ENCODE results near the gene RALB.
"Not testable (repeated sequence)": the region's sequence is repeated elsewhere in the genome, so short reads cannot be mapped to it uniquely, and the experiment has no call there.

The RALB gene

DNA sequence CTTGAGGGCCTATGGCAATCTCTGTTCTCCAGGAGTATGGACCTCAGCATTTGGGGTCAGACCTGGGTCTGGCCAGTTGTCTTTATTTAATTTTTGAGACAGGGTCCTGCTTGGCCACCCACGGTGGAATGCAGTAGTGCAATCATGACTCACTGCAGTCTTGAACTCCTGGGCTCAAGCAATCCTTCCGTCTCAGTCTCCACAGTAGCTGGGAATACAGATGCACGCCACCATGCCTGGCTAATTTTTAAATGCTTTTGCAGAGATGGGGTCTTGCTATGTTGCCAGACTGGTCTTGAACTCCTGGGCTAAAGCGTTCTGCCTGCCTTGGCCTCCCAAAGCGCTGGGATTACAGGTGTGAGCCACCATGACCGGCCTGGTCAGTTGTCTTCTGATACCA lies 46.9 kb downstream of the RALB start:
- no peak for DNase-seq

DNA sequence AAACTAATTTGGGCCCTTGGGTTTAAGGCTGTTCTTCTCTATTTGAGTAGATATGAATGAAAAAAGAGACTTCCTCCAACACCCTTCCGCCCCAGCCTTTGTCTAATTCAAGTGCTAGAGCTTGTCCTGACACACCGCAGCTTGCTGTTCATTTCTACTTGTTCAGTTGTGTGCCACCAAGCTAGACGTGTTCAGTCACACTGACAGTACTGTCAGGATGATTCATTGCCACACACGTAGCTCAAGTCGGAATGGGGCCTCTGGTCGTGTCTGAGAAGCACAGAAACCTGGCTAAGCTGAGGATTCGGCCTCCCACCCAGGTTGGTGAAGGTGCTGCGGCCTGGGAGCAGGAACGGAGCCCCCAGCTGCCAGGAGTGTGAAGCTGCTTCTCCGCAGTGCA lies 47.7 kb downstream of the RALB start:
- DNase-seq = no peak

DNA sequence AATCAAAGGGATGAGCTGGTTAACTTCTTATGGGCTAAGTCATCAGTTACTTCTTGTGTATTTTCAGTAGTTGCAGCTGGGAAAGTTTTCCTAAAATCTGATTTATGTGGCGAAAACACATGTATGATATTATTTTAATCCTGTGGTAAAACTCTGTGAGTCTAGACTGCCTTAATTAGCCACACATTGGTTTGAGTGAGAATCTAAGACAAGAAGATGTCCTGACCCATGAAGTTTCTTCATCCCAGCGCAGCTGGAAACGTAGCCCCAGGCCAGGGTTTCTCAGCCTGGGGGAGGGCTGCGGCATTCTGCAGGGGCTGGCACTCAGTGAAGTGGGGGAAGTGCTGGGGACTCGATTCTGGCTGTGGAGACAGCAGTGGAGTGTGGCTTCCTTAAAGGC lies 48.6 kb downstream of the RALB start:
- no peak for DNase-seq

DNA sequence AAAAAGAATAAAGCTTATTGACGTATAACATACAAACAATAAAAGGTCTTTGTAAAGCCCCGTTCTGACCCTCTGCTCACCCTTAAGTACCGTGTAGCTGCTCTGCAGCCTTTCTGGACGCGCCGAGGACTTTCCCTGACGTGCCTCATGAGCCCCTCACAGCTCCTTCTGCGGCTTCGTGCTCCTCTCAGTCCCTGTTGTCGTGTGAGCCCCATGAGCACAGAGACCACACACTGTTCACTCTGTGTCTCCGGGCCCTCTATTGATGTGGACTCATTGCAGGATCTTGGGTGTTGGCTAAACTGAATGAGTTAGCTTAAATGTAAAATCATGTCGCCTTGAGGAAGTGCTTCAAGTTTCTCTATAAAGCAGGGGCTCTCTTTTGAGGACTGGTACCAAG lies 49.6 kb downstream of the RALB start:
- DNase-seq = no peak

DNA sequence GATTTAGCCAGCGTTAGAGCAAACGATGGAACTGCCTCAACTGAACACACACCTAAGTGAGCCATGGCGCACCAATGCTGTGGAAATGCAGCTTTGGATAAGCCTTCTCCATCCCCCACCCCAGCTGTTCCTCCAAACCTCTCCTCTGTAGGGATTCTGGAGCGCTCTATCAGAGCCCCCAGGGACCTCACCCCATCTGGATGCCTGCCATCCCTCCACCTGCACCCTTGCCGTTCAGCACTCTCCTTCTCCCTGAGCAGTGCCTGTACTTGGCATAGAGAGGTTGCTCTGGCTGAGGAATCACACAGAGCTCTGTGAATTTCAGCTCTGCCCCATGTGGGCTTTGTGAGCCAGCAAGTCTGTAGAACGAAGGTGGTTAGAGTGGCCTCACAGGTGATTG lies 50.5 kb downstream of the RALB start:
- DNase-seq = no peak

DNA sequence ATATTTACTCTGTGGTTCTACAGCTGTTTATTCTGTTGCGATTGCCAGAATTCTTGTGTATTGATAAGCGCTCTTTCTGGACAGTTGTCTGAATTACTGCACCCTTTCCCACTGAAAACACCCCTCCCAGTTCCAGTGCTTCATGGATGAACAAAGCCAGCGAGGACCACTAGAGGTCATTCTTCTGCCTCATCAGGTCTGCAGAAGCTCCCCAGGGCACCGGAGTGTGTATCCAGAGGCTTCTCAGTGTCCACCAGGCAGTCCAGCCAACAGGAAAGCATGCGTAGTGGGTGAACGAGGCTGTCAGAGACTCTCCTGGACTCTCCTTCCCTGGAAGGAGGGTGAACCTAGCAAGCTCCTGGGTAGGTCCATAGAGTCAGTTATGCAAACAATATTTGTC lies 52.6 kb downstream of the RALB start:
- DNase-seq = no peak

DNA sequence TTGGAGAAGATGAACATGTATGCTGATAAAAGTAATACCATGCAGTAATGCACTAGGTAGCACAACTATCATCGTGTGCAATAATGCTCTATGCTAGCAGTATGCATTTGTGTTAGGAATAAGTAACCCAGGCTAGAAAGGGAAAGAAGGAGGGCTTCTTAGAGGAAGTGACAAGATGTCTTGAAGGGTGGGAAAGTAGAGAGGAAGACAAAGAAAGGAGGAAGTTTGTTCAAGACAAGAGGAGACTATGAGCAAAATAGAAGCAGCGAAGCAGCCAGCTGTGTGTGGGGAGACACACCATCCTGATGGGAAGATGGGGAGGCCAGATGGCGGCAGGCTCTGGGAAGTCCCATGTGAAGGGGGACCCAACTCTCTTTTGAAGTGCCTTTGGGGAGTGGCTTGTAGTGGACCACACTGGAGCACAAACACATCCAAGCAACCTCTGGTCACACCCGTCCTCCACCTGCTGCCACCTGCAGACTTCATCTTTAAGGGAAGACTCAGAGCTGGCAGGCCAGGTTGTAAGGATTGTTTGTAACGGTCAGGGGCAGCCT lies 53.4 kb downstream of the RALB start:
- no peak for DNase-seq

DNA sequence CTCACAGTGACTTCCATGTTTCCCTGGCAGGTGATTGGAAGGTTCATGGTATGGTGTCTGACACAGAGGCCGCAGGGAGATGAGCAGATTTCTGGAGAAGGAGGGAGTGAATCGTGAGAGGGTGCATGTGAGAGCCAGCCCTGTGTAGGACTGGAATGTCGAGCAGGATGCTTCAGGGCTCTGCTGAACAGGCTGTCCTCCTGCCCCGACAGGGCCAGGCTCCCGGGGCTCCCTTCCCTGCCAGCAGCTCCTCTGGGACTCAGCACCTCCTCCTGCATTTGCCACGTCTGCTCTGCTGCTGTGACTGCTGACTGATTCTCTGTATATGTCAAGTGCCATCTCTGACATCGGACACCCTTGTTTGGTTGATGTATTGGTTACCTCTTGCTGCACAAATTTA lies 54.8 kb downstream of the RALB start:
- no peak for DNase-seq

DNA sequence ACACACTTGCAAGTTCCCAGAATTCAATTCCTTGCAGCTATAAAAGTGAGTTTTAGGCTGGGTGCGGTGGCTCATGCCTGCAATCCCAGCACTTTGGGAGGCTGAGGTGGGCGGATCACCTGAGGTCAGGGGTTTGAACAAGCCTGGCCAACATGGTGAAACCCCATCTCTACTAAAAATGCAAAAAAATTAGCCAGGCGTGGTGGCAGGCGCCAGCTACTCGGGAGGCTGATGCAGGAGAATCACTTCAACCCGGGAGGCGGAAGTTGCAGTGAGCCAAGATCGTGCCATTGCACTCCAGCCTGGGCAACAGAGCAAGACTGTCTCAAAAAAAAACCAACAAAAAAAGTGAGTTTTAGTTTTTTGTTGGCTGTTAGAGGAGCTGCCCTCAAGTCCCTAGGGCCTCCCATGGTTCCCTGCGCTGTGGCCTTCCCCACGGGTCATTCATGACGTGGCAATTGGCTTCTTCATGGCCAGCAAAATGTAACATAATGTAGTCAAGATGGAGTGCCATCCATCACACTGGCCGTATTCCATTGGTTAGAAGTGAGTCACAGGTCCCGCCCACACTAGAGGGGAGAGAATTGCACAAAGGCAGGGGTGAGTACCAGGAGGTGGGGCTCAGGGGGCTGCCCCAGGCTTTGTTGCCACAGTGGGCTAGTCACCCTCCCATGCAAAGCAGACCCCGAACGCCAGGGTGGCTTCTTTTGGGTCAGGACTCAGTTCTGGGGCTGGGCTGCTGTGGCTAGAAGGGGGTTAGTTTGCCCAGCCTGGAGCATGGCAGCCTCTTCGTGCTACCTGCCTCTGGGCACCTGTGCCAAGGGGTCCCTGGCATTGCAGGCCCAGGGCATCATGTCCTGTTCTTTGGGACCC lies 55.6 kb downstream of the RALB start:
- no peak for DNase-seq

DNA sequence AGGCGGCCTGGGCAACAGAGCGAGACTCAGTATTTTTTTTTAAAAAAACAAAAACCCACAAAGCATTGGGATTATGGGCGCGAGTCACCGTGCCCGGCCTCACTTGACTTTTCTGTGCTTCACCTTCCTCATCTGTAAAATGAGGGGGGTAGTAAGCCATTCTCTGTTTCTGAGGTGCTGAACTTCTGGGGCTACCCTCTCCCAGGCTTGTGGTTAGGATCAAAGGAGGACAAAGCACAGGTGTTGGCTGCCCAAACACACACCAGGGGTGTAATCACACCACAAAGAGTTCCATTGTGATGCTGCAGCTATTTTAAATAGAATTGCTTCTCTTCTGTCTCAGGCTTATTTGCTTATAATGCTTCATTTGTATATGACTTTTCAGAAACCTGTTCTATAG lies 57.5 kb downstream of the RALB start:
- DNase-seq = no peak

DNA sequence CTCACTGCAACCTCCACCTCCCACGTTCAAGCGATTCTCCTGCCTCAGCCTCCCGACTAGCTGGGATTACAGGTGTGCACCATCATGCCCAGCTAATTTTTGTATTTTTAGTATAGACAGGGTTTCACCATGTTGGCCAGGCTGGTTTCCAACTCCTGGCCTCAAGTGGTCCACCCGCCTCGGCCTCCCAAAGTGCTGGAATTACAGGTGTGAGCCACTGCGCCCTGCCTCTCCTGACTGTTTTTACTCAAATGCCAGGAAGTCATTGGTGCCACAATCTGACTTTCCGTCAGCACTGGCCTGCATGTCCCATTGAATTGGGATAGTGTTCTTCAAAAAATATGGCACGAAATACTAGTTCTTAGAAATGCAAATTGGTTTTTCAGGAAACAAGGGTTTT lies 58.2 kb downstream of the RALB start:
- DNase-seq = not testable (repeated sequence)

DNA sequence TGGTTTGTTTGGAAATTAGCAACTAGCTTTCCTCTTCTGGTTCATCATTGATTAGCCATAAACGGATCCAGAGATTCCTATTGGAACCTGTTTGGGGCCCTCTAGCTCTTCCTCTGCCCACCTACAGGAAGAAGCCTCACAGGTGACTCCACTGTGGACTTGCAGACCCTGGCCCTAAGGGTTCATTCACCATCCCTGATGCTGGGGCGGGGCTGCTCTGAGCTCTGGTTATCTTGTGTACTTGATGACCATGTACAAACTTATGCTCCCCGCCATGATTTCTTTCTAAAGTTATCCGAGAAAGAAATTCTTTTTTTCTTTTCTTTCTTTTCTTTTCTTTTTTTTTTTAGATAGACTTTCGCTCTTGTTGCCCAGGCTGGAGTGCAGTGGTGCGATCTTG lies 59.4 kb downstream of the RALB start:
- DNase-seq = no peak

DNA sequence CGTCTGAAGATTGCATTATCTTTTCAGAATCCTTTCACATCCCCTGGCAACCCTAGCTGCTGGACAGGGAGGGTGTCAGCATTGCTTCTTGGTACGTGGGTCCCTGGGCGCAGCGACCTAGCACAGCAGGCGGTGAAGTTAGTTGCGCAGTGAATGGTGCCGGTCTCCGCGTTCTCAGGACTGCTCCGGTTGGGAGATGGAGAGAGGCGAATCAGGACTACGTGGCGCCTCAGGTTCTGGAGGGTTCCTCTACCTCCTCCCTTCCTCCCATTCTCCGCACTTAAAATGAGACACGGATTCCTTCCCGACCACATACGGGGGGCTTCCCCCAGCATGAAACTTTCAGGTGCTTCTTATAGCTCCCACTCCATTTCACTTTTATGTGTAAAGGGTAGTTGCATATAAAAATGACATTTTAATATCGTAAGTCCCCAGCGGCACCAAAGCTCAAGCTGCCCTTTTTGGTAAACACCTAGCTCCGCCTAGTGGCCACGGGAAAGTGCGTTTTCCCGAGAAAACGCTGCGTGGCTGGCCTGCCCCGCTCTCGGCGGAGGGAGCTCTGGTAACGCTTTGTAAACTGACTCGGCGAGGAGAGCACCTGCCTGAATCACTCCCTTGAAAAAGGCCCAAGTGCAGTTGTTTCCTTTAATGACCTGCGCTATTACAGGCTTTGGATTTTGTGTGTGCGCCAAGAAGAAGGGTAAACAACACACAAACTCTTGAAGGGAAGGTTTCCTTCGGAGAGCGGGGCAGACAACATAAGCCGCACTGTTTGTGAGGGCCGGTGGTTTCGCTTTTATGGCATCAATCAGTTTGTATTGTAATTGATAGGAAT lies 60.4 kb downstream of the RALB start:
- DNase-seq = peak; percentile 76

DNA sequence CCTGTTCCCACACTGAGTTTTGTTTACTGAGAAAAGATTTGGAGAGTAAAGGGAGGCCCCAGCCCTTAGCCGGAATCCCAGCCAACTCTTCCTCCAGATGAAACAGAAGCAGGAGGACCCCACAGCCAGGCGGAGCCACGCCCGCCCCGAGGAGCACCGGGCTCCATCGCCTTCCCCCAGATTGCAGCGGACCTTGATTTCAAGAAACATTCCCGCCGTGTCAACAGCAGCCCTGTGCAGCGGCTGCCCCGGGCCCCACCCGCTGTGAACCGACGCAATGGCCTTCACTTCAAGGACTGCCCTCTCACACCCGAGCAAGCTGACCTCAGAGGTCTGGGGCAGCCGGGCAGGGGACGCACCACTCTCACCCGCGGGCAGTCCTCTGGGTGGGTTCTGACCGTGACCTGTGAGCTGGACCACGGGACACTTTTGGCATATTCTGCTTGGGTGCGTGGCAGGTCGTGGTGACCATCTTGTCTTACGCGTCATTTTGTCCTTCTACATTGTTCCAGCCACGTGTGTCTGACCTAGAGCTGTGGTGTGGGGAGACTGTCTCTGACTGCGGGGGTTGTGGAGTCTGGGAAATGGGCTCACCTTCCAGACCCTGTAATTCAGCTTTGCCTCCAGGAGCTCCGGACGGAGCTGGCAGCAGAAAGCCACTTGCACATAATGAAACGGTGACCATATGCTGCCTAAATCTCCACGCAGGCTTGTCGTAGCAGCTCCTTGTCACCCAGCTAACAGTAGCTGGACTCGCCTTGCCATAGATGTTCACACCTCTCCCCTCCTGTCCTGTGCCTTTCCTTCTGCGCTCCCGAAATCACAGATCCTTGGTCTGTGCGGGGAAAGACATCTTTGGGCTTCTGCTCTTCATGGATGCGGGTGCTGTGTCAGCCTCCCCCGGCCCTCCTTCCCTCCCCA lies 61.3 kb downstream of the RALB start:
- no peak for DNase-seq

DNA sequence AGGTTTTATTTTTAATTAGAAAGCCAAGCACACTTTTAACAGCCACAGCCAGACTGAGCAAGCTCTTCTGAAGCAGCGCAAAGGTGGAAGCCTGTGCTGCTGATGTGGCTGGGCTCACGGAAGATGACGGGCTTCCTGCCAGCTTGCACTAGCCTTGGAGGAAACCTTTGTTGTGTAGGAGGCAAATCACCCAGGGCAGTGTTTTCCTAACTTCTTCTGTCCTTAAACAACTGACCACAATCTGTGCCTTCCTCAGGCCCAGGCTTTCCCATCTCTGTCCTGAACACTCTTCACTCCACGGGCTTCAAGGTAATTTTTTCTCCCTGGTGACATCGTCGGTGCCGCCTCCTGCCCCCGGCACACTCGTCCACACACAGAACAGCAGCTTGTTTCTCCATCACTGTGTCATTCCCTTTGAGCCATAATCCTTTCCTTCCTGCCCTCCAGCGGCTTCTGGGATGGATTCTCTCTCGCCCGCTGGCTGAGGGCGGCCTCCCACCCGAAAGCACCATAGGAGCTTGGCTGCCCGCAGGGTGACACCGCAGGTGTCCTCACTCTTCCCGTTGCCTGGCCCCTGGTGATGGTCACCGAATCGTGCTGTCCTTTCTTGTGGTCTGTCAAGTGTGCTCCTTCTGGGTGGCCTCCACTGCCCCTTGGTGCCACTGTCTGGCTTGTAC lies 62.2 kb downstream of the RALB start:
- DNase-seq = peak; percentile 5

DNA sequence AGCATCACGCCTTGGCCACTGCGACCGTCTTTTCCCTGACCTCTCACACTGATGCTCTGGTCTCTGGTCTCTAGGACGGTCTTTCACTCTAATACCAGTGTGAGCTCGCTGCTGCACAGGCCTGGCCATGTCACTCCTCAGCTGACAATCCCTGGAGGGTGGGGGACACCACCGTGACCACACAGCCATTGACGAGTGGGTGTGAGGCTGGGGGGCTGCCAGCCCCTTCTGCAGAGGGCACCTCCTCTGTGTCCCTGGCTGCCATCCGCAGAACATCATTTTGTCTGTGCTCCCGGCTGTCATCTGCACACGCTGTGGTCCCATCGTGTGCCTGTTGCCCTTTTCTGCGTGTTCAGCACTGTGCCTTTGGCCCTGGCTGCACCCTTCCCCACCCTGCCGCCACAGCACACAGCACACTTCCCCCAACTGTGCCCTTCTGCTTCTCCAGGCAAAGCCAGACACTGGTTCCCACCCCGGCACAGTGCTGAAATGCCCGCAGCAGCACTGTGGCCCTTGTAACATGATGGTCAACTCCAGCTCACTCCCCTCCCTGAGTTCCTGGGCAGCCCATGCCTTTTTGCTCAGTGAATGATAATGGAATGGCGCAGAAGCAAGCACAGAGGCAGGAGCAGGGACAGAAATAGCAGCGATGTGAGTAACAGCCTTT lies 62.8 kb downstream of the RALB start:
- DNase-seq = no peak

DNA sequence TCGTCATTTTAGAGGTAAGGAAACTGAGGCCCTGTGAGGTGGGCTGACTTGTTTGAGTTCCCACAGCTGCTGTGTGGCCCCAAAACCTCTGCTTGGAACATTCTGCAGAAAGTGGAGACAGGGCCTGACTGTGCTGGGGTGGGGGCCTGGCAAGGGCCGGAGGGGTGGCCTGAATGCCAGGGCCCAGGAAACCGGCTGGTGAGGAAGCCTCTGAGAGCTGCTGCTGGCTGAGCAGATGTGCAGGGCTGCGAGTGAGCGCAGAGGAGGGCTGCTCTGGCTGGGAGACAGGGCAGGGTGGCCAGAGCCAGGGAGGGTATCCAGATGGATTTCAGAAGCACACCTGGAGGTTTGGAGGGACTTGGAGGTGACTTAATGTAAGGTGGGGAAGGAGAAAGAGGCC lies 63.4 kb downstream of the RALB start:
- DNase-seq = no peak

DNA sequence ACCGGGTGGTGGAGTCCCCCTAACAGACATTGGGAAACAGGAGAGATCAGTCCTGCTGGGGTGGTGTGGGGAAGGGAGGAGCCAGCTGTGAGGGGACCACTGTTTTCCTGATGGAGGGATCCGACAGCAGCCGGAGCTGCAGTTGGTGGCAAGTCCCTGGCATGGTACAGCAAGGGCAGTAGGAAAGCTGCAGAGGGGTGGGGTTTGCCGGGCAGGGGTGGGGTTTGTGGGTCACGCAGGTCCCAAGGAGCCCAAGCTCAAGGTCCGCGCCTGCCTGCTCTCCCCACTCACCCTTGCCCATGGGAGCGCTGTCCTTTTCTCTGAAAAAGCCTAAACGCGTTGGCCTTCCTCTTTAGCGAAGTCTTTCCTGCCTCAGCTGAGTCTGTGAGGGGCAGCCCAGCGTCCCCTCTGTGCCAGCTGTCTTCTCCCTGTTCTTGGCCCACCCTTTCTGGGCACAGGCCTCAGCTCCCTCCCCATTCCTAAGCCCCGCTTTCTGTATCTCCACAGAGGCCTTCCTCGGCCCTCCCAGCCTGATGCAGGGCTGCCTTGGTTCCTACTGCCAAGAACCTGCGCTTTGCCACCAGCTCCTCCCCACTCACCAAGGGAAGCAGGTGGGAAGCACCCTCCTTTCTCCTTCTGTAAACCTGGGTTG lies 64.0 kb downstream of the RALB start:
- no peak for DNase-seq

DNA sequence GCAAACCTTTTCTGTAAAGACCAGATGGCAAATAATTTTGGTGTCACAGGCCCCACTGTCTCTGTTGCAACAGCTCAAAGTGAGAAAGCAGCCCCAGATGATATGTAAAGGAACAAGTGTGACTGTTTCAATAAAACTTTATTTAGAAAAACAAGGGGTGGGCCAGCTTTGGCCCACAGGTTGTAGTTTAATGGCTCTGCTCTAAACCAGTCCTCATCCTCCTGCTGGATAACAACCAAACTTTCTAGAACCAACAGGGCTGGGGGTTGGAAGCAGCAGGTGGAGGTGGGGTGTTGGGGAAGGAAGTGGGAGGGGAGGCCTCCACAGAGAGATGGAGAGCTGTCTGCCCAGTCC lies 64.5 kb downstream of the RALB start:
- DNase-seq = no peak

DNA sequence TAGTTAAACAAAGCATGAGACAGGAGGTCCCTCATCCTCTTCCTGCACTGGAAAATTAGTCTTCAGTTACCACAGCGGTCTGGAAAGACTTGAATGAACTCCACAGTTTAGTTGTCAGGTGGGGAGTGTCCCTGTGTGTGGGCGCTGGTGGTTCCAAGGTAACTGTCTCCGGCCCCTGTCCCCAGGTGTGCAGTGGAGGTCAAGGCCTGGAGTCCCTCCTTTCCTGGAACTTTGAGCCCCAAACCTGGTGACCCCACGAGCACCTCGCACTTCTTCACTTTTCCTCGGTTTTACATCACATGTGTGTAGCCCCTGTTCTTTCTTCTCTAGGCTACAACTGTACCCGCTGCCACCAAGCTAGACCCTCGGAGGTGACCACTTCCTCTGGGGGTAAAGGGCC lies 65.3 kb downstream of the RALB start:
- DNase-seq = no peak

DNA sequence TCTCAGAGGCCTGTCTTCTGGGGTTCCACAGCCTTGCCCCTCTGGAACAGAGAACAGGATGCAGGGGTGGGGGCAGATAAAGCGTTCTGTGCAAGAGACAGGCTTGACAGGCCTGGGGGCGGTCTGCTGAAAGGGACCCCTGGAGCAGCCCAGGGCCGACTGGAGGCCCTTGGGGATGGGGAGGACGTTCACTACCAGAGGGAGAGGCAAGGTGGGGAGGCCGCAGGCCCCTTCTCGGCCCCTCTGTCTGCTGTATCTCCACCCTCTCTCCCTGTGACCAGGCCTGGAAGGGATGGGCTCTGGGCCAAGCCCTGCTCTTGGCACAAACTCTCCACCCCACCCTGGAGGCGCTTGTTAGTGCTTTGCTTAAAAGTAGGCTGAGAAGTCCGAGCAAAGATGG lies 66.0 kb downstream of the RALB start:
- DNase-seq = no peak
